WI38 (cell line): Measurements from ENCODE around the gene ICA1.
"Not testable (repeated sequence)": the region's sequence is repeated elsewhere in the genome, so short reads cannot be mapped to it uniquely, and the experiment has no call there.

Experiments
- H3K4me3 ChIP-seq: 2 replicates; pipeline ENCODE4 v1.5.1; 2011; ENCODE audit warnings: low read depth, mild to moderate bottlenecking, control low read depth, low read length
- TF ChIP-seq, protein P1 (sequence below): IDR thresholded peaks from 2 replicates; pipeline ENCODE4 v1.5.1; 2012; ENCODE audit warnings: low read depth, mild to moderate bottlenecking, control low read depth, low read length

ICA1 gene

DNA sequence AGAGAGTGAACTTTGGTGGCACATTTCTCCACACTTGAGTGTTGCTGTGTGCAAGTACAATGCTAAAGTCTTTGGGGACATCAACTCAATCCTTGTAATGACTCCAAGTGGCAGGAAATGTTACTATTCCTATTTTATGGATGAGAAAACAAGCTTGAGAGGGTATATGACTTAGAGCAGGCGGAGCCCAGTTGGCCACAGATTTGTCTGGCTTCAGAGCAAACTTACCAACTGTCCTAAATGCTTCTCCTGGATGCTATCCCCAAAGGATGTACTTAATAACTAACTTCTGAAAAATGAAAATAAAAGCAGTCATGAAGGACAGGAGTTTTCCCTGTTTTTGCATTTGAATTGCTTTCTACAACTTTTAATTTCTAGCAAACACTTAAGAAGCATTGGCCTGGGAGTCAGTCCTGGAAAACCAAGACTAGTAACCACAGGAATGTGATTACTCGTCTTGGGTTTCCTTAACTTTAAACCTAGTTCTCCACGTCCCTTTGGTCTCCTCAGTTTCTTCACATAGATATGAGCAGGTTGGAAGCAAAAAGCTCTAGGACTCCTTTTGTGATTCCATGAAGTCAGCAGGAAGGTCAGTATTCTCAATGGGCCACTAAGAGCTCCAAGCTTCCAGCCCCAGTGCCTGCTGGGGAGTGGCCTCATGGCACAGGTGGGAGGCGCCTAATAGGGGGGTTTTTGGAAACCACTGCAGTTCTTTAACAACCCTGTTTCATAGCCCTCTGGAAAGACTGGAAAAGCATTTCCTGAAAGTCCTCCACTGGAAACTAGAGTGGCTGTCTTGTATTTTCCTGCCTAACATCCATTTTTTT is 152.6 kb downstream of the ICA1 start:
- no peak overlapping the region for H3K4me3 ChIP-seq
- TF ChIP-seq, protein P1, sequence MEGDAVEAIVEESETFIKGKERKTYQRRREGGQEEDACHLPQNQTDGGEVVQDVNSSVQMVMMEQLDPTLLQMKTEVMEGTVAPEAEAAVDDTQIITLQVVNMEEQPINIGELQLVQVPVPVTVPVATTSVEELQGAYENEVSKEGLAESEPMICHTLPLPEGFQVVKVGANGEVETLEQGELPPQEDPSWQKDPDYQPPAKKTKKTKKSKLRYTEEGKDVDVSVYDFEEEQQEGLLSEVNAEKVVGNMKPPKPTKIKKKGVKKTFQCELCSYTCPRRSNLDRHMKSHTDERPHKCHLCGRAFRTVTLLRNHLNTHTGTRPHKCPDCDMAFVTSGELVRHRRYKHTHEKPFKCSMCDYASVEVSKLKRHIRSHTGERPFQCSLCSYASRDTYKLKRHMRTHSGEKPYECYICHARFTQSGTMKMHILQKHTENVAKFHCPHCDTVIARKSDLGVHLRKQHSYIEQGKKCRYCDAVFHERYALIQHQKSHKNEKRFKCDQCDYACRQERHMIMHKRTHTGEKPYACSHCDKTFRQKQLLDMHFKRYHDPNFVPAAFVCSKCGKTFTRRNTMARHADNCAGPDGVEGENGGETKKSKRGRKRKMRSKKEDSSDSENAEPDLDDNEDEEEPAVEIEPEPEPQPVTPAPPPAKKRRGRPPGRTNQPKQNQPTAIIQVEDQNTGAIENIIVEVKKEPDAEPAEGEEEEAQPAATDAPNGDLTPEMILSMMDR = no peak

DNA sequence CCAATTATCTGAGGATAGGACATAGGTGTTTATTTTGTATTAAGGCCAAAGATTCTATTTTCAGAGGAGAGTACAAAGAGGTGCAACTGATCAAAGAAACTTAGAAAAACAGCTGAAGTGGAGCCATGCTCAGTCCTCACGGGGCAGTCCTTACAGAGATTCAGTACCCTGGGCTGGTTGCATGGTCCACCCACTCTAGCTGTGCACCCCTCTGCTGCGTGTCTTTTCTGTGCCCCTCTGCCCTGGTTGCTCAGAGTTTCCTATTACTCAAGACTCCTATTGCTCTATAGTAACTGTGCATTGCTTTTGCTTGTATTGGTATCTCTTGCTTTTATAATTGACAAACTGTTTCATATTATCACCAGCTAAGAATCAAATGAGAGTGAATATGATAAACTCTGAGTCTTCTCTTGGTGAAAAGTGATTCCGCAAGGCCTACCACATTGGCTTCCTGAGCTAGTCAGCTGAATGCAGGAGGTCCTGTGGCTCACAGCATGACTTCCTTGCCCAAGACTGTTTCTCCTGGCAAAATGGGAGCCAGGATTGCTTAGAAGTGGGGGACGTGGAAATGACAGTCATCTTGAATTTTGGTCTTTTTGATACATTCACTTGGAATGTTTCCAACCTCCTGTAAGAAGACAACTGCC is 156.4 kb downstream of the ICA1 start:
- TF ChIP-seq, protein P1 = no peak
- no peak overlapping the region for H3K4me3 ChIP-seq

DNA sequence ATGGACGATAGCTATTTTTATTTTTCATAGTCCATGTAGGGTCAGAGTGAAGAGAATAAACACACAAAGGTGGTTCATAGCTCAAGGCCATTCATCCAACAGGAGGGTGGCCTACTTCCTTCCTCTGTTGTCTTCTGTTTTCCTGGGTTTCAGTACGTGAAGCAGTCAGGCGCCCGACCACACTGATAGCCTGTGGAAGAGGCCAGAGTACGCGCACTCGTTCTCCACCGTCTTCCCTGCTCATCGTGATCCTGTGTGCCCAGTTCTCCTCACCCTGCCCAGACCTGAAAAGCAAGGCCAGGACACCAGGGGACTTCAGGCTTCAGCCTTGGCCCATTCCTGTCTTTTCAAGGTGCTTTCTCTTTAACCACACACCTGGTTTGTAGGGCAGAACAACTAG is 158.7 kb downstream of the ICA1 start:
- no peak overlapping the region for H3K4me3 ChIP-seq
- TF ChIP-seq, protein P1 = no peak

DNA sequence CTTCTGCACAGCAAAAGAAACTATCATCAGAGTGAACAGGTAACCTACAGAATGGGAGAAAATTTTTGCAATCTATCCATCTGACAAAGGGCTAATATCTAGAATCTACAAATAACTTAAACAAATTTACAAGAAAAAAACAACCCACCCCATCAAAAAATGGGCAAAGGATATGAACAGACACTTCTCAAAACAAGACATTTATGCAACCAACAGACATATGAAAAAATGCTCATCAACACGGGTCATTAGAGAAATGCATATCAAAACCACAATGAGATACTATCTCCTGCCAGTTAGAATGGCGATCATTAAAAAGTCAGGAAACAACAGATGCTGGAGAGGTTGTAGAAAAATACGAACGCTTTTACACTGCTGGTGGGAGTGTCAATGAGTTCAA is 160.7 kb downstream of the ICA1 start:
- not testable (repeated sequence) for H3K4me3 ChIP-seq

DNA sequence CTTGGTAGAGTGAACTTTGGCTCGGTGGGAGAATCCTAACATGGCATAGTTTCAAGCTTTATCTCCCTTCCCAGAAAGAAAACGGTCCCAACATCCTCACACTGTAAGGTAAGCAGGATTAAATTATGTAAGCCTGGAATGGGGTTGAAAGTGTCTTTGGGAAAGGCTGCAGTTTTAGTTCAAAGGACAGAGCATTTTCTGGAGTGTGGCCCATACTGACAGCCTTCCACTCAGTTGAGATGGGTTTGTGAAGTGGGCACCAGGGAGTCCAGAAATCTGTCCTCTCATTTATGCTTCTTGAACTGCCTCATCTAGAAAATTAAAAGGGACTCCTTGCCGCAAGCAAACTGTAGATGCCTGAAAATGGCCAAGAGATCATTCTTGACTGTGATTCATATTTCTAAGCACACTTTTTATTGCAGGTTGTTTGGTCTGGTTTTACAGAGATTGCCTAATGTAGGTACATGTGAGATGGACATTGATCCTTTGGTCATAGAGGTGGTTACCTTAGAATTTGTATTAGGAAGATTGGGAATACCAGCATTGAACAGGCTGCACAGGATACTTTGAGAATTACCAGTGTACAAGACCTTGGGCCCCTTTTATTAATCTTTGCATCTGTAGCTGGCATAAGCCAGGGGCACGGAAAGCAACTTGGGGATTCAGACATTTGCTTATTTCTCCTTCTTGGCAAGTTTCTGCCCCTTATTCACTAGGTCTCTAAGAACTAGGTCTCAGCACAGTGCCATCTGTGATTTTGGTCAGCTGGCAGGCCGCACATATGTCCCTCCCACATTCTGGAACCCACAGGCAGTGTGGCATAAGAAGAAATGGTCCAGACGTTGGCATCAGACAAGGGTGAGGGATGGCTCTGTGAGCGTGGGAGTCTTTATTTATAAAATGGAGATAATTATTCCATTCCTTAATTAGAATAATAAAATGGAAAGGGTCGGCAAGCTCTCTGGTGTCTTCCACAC is 167.5 kb downstream of the ICA1 start:
- H3K4me3 ChIP-seq = no peak overlapping the region
- TF ChIP-seq, protein P1 = no peak

DNA sequence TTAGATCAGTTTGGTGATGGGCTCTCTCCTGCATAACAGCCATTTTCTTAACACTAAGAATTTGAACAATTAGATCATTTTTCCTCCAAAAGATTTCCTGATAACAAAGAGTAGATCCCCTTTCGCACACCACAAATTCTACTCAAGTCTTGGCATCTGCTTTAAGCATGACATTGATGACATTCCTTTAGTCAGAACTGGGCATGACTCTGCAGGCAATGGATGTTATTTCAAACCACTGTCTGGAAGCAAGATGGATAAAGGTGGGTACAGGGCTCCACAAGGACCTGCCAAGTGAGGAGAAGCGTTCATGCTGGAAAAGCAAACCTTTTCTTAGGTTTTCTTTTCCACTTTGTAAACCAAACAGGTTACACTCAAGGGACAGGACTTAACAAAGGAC is 169.8 kb downstream of the ICA1 start:
- H3K4me3 ChIP-seq = no peak overlapping the region
- TF ChIP-seq, protein P1 = no peak

DNA sequence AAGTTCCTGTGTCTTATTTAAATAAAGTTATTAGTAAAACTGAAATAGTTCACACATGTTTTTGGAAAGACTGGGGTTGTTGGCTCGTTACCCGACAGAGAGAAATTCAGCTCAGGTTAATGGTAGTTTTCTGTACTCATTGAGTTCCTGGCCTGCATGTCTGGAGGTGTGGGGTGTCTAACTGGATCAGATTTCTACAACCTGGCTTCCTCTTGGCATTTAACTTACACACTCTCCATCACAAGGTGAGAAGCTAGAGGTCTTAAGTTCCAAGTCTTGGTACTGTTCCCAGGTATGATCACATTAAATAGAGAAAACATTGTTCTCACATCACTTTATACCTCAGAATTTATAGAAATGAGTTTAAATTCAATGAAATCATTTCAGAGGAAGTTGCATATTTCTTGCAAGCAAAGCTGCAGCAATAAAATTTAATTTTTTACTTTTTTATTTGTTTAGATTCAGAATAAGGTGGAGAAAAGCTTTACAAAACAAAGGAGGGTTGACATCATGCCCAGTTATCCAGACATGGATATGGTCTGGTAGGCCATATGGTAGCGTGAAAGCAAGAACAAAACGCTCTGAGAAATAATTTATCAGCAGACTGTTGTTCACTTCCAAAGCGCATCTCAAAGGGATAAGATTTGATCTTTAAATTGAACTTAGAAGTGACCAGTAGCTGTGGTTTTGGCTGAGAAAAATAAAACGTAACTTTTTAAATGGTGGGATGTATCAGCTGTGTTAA is 172.8 kb downstream of the ICA1 start:
- TF ChIP-seq, protein P1 = no peak
- no peak overlapping the region for H3K4me3 ChIP-seq
